Measurements from ENCODE around the gene OSBPL10.

- no peak for TF ChIP-seq CTCF (IDR thresholded peaks at IDR 0.05; ENCODE audit: poor library complexity, severe bottlenecking)
- TF ChIP-seq TAF1 (IDR thresholded peaks at IDR 0.05; ENCODE audit: low read depth): no peak
- no peak for TF ChIP-seq MXI1 (conservative IDR thresholded peaks at IDR 0.05; ENCODE audit: poor library complexity, severe bottlenecking)
- TF ChIP-seq POLR2AphosphoS5 (IDR thresholded peaks at IDR 0.05): no peak
- no peak for TF ChIP-seq EP300 (conservative IDR thresholded peaks at IDR 0.05; ENCODE audit: poor library complexity, severe bottlenecking)
- no peak for TF ChIP-seq EZH2 (IDR thresholded peaks at IDR 0.05; ENCODE audit: borderline replicate concordance, insufficient read depth, low read length, poor library complexity, severe bottlenecking)
- no peak for TF ChIP-seq REST (IDR thresholded peaks at IDR 0.05; ENCODE audit: borderline replicate concordance)
Observed at GRCh38 chr3:31943041-31943440, 38.0 kb downstream of the OSBPL10 start.

Data from neural cell (in vitro differentiated cells).